Measurements from ENCODE around the gene MARF1. TPM values are rescaled to one million over a fixed set of nuclear protein-coding genes. Genes with fewer than 3 reads are reported as not detected.

The MARF1 gene
- total RNA-seq, 1 experiment from 2014 or later: 59.4 TPM

- no peak for TF ChIP-seq ZBTB33 (IDR thresholded peaks at IDR 0.05; ENCODE audit: extremely low read depth, insufficient replicate concordance, low read length)
Measured at GRCh38 chr16:15636392-15636873, 6.5 kb downstream of the MARF1 start (continued).

DNA sequence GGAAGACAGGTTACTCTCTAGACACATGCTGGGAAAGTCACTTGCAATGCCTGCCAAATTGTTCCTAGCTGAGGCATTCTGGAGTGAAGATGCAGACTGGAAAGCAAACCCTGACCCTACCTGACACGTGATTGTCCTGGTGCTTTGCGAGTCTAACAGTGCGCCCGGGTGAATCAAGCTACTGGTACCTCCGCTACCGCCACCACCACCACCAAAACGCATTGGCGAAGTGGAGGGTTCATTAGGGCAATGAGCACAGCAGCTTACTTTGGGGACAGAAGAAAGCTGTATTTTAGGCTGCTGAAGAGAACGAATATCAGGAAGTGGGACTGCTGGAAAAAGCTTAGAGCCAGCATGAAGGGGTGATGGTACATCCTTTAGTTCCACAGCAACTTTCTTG is 7.0 kb downstream of the MARF1 start:
- H3K36me3 ChIP-seq (ENCODE audit: control insufficient read depth in 1 of 2, insufficient read depth in 2 of 2, low read length in 2 of 2): peaks cover 28 to 55% of the 10 kb centered on the region in 2 experiments
- H3K9me3 ChIP-seq (ENCODE audit: control insufficient read depth in 1 of 2, insufficient read depth in 1 of 2, low read depth in 1 of 2, low read length in 2 of 2): no peaks in the 10 kb centered on the region
- H2AFZ ChIP-seq (ENCODE audit: low read depth, low read length, poor library complexity, severe bottlenecking): no peak overlapping the region
- peaks cover 13% of the 10 kb centered on the region for H3K79me2 ChIP-seq (ENCODE audit: insufficient read depth, low read length)
- no peaks in the 10 kb centered on the region for H3K4me1 ChIP-seq (ENCODE audit: control insufficient read depth in 1 of 2, insufficient read depth in 2 of 2, low read length in 2 of 2)
- H4K20me1 ChIP-seq (ENCODE audit: insufficient read depth): no peaks in the 10 kb centered on the region
- intact Hi-C loops (cut with micrococcal nuclease): no loop called here
- POLR2A ChIA-PET: no interaction called here
- RAD21 ChIA-PET (ENCODE audit: low non-redundant PET in 1 of 2, low total read pairs in 2 of 2, uncharacterized antibody in 2 of 2, unreplicated experiment in 2 of 2): no interaction called here
- no peak overlapping the region for H3K9ac ChIP-seq (ENCODE audit: low read length)
- no peak overlapping the region for H3K4me2 ChIP-seq (ENCODE audit: low read length)
- DNase-seq (ENCODE audit: low read depth, low spot score): no peak
- CTCF ChIA-PET: no interaction called here
- H3K9me2 ChIP-seq (ENCODE audit: insufficient read depth): no peaks in the 10 kb centered on the region
- ATAC-seq: no peak
- no peak overlapping the region for H3K4me3 ChIP-seq (replicated peaks in 1 of 2; ENCODE audit: low read depth in 1 of 2, low read length in 2 of 2)
- no peaks in the 10 kb centered on the region for H3K27me3 ChIP-seq (ENCODE audit: insufficient read depth, low read length)
- BruUV-seq (replicated peaks): no TSS peak
- TF ChIP-seq ZFX (IDR thresholded peaks at IDR 0.05): no peak
- TF ChIP-seq ZNF274 (IDR thresholded peaks at IDR 0.05; ENCODE audit: low read depth, low read length): no peak
- no peak for TF ChIP-seq RAD21 (IDR thresholded peaks at IDR 0.05; ENCODE audit: low read depth)
- no peak for TF ChIP-seq REST (IDR thresholded peaks at IDR 0.05; ENCODE audit: low read depth)
- TF ChIP-seq YY1 (IDR thresholded peaks at IDR 0.05; ENCODE audit: extremely low read depth, insufficient replicate concordance, low read depth, low read length): no peak
- TF ChIP-seq SIN3A (IDR thresholded peaks at IDR 0.05; ENCODE audit: low read depth): no peak
- TF ChIP-seq EZH2phosphoT487 (IDR thresholded peaks at IDR 0.05; ENCODE audit: borderline replicate concordance): no peak
- no peak for TF ChIP-seq TCF7L2 (IDR thresholded peaks at IDR 0.05; ENCODE audit: borderline replicate concordance, extremely low read depth, insufficient read depth, insufficient read length)
- TF ChIP-seq SRF (IDR thresholded peaks at IDR 0.05; ENCODE audit: low read depth): no peak
- H3K27ac ChIP-seq (ENCODE audit: low read depth, low read length): no peak overlapping the region

Measured in HCT116 (cell line).